HG02852 (cell line): ENCODE data around the gene C4BPA.

Experiments
- ATAC-seq: cut with Tn5 transposase; IDR thresholded peaks from one replicate; pipeline ENCODE4 v1.9.1; 2021; ENCODE audit warnings: mild to moderate bottlenecking, moderate library complexity; ENCODE audit not compliant: unreplicated experiment

Gene C4BPA

GRCh38 chr1:207179036-207179435 is 75.0 kb downstream of the C4BPA start:
- ATAC-seq, result no peak

GRCh38 chr1:207181847-207182246 is 77.8 kb downstream of the C4BPA start:
- ATAC-seq, result no peak

- no peak for ATAC-seq
Measured at GRCh38 chr1:207186503-207186902, 82.5 kb downstream of the C4BPA start.

- no peak for ATAC-seq
Measured at GRCh38 chr1:207188901-207189300, 84.9 kb downstream of the C4BPA start.

GRCh38 chr1:207191061-207191460 is 87.0 kb downstream of the C4BPA start:
- no peak for ATAC-seq

DNA sequence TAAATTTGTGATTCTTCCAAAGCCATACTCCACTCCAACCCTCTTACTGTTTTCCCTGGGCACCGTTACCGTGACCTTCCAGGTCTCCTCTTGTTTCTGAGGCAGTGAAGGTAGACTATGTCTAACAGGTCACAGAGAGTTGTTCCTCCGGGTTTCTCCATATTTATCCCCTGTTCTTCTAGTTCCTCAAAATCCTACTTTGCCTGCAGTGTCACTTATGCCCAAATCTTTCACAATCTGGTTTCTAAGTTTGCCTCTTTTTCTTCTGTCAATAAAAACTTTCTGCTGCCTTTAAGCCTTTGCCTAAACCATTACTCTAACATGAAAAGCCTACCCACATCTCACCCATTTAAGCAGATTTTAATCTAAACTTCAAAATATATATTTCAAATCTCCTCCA is 87.7 kb downstream of the C4BPA start:
- no peak for ATAC-seq

- ATAC-seq, result no peak
Measured at GRCh38 chr1:207194197-207194596, 90.2 kb downstream of the C4BPA start.
